HG03159 (cell line): ENCODE data around the gene DGCR2.
"Not testable (repeated sequence)": the region's sequence is repeated elsewhere in the genome, so short reads cannot be mapped to it uniquely, and the experiment has no call there.

Experiments used
- ATAC-seq: cut with Tn5 transposase; IDR thresholded peaks from one replicate; pipeline ENCODE4 v1.9.1; 2021; ENCODE audit warnings: mild to moderate bottlenecking, moderate library complexity; ENCODE audit not compliant: unreplicated experiment

The DGCR2 gene

GRCh38 chr22:19032898-19033567, 89.2 kb downstream of the DGCR2 start:
- ATAC-seq: not testable (repeated sequence)

GRCh38 chr22:19032156-19032785, 89.9 kb downstream of the DGCR2 start:
- not testable (repeated sequence) for ATAC-seq

- not testable (repeated sequence) for ATAC-seq
Measured at GRCh38 chr22:19030889-19031252, 91.3 kb downstream of the DGCR2 start.

GRCh38 chr22:19030226-19030888, 91.9 kb downstream of the DGCR2 start:
- not testable (repeated sequence) for ATAC-seq

GRCh38 chr22:19029113-19030103, 92.8 kb downstream of the DGCR2 start:
- ATAC-seq: not testable (repeated sequence)

GRCh38 chr22:19028060-19028455, 94.2 kb downstream of the DGCR2 start:
- ATAC-seq: not testable (repeated sequence)

- not testable (repeated sequence) for ATAC-seq
Measured at GRCh38 chr22:19027371-19028059, 94.7 kb downstream of the DGCR2 start.

GRCh38 chr22:19026080-19026479, 96.1 kb downstream of the DGCR2 start:
- not testable (repeated sequence) for ATAC-seq

- ATAC-seq: not testable (repeated sequence)
Measured at GRCh38 chr22:19024956-19025489, 97.2 kb downstream of the DGCR2 start.

GRCh38 chr22:19023931-19024330, 98.3 kb downstream of the DGCR2 start:
- not testable (repeated sequence) for ATAC-seq

GRCh38 chr22:19022755-19023154, 99.5 kb downstream of the DGCR2 start:
- no peak for ATAC-seq

GRCh38 chr22:19019679-19020032, 102.6 kb downstream of the DGCR2 start:
- no peak for ATAC-seq

- ATAC-seq: no peak
Measured at GRCh38 chr22:19019029-19019678, 103.1 kb downstream of the DGCR2 start.

GRCh38 chr22:19018256-19018655, 104.0 kb downstream of the DGCR2 start:
- ATAC-seq: no peak

- no peak for ATAC-seq
Measured at GRCh38 chr22:19016081-19016766, 106.0 kb downstream of the DGCR2 start.

GRCh38 chr22:19014886-19015285, 107.3 kb downstream of the DGCR2 start:
- no peak for ATAC-seq

- ATAC-seq: not testable (repeated sequence)
Measured at GRCh38 chr22:19013881-19014598, 108.2 kb downstream of the DGCR2 start.

GRCh38 chr22:19013411-19013810, 108.8 kb downstream of the DGCR2 start:
- ATAC-seq: not testable (repeated sequence)
